Activated T-helper 1 cell treated with anti-CD3 and anti-CD28 coated beads, Interleukin-2, amount 50 U/mL, for 16 hours (primary cell): ENCODE results near the gene ATP10B.

Experiments used
- DNase-seq, 2 donors: peaks; one replicate each; pipeline ENCODE4 v3.0.0-alpha.2; 2020; ENCODE audit warnings: low read depth in 1 of 2, low spot score in 1 of 2

Gene ATP10B

DNA sequence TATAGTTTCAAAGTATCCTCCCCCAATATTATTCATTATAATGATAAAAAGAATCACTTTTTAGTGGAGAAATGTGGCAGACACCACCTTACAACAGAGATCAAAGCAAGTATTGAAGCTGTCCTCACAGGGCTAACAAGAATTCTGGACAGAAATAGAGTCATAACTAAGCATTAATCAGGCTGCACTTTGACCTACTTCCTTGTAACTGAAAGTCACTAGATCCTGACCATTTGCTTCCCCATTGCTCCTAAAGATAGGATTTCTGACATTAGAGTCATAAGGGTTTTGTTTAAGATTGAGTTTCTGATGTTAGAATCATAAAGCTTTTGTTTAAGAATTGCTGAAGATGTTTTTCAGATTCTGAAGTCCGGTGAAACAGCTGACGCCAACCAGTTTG, 159.7 kb downstream of the ATP10B start:
- no peak for DNase-seq

DNA sequence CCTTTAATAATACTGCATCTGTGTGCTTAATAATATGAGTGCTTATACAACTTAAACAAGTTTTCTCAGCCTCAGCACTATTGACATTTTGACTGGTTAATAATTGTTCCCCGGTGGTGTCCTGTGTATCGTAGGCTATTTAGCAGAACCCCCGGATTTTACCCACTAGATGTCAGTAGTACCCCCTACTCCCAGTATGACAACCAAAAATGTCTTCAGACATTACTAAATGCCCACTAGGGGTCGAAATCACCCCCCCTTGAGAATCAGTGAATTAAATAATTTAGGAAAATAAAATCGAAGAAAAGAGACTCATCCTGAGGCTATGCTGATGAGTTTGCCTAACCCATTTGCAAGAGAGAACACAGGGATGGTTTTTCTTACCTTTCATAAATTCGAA, 166.3 kb downstream of the ATP10B start:
- no peak for DNase-seq

DNA sequence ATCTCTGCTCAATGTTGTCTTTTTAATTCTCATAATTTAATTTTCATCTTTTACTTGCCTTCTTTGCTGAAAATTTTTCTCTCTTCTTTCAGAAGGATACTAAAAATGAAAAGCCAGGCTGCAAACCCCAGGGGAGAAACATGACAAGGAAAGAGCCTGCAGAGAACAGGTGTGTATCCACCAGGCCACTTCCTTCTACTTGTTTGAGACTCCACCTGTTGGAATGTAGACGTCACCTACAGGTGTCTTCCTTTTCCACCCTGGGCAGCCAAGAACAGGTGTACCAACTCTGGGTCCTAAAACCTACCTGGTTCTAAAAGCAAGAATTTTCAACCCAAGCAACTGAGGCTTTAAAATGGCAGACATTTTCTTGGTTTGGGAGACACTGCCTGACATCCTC, 166.8 kb downstream of the ATP10B start:
- no peak for DNase-seq

DNA sequence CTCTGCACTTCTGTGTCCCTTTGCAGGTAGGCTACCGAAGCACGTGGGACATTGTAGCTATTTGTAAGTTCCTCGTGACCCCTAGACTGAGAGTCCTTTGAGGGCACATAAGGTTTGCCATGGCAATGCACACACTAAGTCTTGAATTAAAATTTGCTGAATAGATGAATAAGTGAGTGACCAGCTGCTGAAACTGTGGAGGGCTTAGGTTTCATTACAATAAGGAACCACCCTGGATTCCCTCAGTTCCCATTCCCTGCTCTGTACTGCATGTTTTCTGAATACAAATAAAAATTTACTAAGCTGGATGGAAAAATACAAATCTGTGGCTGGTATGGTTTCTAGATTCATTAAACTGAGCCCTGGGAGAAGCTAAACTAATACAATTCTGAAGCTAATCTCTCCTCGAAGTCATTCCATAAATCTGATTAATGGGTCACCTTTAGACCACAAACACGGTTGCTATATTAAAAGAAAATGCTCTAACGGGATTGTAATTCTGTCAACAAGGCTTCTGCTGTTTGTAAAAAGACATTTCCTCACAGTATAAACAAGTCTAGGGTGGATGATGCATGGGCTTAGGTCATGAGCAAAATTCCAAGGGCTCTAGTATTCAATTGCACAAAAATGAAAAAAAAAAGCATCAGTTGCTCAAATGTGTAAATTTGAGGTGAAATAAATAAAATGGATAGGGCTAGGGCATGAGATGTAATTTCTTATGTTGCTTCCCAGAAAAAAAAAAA, 172.3 kb downstream of the ATP10B start:
- DNase-seq = no peak

DNA sequence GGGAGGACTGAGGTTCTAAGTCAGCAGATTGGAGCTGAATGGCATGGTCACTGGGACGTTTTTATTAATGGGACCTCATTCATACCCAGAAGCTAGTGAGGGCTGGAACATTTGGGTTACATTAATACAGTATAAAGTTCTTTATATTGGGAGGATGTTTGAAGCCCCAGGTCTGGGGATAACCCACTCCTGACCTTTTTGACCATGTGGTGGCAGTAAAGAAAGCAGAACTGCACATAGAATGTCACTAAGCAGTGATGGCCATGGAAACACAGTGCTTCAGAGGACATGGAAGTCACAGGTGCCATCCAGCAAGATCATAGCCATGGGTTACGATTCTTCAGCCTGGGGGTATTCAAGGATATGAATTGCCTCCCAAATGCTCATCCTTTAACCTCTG, 176.0 kb downstream of the ATP10B start:
- no peak for DNase-seq

DNA sequence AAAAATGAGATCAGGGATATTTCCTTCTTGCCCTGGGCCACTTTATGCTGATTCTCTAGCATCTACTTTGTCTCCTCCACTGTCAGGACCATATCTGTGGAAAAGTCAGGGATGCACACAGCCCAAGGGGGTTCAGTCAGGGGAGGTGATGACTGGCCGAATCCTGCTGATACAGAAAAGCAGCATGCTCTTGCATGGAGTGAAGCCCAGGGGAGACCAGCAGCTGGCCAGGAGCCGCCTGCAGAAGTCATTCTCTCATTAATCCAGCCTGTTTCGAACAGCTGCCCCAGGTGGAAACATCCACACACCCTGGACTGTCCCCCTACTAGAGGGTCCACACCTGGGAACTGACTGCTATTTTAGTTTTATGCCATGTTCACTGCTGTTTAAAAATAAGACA, 177.1 kb downstream of the ATP10B start:
- no peak for DNase-seq

DNA sequence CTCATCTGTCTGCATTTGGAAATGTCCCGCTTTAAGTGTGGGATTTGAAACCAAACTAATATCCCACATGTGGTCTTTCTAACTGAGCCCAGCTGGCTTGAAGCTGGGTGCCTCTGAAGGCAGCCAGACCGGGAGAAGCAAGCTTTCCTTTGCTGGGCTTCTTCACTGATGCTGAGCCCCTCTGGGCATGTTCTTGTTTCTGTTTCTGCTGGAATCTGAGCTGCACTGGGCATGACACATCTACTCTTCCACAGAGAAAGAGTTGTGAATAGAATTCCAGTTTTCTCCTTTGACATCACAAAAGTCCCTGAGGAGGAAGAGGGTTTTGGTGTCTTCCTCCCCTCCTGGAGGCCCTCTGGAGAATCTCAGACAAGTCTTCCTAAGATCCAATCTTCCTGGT, 179.5 kb downstream of the ATP10B start:
- no peak for DNase-seq

DNA sequence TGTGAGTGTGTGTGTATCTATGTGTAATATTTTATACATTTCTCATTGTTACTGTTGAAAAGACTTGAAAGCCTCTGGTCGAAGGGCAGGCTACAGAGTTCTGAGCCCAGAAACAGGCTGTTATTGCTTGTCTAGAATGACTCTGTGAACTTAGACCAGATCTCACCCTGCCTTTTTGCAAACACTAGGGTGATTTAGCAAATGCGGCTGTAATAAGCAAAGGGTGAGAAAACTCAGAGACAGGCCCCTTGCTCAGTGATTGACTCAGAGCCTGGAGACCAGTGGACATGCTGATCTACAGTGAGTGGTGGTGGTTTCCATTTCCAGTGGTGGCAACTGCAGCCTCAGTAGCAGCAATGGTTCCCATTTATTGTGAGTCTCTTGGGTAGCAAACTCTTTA, 183.7 kb downstream of the ATP10B start:
- DNase-seq = no peak

DNA sequence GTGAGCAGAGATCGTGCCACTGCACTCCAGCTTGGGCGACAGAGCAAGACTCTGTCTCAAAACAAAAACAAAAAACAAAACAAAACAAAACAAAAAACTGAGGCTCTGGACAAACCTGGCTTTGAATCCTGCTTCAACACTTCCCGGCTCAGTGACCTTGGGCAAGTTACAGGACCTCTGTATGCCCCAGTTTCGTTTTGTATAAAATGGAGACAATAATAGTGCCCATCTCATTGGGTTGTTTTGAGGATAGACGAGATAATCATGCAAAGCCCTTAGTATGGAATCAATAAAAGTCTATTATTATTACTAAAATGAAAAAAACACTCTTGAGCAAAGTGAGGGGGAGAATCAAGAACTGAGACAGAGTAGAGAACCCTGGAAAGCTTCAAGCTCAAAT, 184.9 kb downstream of the ATP10B start:
- no peak for DNase-seq

DNA sequence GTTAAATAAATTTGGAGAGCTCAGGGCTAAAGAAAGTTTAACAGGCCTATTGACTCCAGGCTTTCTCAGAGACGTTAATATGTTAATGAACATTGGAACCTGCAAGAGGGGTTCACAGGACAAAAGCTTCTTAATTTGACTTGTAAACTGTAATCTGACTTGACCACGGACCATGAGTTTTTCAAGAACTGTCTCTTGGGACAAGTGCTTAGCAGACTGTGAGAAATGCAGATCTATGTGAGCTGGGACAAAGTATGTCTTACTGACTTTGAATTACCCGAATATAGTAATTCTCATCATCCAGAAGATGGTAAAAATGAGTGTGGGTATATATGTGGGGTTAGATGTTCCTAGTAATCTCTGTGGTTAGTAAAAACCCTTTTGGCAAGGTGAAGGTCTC, 186.6 kb downstream of the ATP10B start:
- no peak for DNase-seq

DNA sequence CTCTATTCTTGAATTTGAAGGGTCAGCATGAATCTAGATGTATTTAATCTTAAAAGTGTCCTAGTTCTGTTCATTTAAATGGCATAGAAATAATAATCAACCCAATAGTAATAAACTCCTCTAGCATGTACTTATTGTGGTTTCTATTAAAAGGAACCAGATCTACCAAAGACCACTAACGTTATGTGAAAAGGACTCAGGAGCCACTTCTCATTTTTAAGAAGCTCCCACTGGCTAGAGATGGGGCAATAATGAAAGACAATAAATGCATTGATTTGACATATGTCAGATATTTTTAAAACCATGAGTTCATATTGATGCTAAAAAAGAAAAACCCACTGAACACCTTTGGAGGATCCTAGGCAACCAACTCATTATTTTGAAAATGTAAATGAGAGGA, 191.9 kb downstream of the ATP10B start:
- DNase-seq = no peak

DNA sequence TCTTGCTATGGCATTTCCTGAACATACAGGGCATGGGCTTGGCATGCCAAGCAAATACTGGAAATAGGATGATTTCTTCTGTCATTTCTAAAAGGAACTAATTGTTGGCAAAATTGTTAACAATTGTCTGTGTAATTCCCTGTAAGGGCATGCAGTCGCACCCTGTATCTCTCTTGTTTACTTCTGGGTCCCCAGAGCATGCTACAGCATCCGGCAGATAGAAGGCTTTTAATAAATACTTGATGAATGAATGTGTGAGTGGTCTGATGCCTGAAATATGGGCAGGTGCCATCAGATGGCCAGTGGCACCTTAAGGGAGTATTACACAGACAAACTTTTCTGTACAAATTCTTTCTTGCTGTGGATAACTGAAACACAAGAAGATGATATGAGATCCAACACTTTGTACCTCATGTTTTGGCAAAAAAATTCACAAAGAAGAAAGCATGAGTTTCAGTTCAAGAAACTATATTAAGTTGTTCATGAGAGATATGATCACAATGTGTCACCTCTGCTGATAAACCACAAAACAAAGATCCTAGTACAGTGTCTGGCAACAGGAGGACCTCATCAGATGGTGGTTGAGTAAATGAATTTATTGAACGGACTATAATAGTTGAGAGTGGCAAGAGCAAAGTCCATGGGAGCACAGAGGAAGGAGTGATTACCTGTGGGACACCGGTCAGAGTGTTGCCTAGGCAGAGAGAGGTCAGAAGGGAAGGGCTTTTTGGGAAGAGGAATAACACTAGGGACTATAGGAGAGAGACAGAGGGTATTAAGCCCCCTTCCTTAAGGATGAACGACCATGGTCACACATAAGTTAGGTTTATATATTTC, 194.2 kb downstream of the ATP10B start:
- no peak for DNase-seq

DNA sequence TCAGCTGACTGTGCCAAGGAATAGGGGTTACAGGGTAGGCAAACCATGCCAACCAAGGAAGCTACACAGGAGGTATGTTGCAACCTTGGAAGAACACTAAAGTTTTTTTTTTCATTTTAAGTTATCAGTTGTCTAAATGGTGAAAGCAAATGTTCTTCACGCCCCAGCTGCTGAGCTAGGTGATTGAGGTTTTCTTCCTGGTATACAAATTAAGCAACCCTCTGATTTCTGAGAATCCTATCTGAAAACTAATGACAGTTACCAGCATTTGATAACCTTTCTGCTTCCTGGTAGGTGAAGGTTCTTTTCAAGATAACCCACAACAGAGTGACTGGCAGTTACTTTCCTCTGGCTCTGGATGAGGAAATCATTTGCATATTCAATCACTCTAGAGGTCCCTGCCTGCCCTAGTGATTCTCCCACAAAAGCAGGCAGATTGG, 194.9 kb downstream of the ATP10B start:
- DNase-seq = no peak

DNA sequence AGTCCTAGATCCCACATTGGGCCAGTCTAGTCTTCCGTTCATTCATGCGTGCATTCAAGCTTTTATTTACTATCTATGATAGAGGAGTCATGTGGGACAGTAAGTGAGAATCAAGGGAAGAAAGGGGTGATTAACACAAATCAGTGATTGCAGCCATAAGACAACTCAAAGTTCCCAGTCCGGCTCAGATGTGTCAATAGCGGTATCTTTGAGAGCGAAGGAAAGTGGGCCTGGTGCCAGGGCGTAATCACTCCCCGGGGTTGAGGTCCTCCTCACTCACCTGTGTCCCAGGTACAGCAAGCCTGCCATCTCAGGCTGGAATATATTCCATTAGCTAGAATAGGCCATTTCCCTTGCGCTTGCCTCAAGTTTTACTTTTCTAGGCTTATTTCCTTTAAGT, 196.3 kb downstream of the ATP10B start:
- no peak for DNase-seq

DNA sequence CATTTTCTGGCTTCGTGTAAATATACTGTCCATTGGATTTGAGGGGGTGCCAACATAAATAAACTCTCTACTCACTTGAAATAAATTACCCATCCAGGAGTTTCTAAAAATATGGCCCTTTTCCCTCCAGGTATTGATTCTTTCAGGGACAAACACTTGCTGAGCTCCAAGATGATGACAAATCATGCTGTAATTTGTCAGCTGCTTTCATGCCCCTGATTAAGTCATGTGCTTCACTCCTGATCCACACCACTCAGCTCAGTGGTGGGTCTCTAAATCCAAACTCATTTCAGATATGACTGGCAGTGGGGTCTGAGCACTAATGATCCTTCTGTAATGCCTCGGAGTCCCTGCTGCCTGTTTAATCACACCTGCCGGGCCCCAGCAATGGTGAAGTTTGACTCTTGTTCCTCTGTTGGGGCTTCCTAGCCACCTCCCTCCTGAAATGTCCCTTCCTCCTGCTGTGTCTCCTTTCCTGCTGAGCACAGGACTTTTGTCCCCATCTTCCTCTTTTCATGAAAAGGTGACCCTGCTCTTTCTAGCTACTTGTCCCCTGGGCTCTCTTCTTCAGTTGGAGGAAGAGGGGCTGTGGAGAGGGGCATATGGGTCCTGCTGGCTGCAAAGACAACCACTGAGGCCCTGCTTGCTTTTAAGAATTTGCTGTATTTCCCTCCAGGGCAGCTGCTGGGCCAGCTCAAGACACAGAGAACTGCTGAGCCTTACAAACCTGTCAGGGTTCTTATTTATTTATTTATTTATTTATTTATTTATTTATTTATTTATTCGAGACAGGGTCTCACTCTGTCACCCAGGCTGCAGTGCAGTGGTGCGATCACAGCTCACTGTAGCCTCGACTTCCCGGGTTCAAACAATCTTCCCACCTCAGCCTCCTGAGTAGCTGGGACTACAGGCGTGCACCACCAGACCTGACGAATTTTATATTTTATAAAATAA, 200.0 kb downstream of the ATP10B start:
- no peak for DNase-seq

DNA sequence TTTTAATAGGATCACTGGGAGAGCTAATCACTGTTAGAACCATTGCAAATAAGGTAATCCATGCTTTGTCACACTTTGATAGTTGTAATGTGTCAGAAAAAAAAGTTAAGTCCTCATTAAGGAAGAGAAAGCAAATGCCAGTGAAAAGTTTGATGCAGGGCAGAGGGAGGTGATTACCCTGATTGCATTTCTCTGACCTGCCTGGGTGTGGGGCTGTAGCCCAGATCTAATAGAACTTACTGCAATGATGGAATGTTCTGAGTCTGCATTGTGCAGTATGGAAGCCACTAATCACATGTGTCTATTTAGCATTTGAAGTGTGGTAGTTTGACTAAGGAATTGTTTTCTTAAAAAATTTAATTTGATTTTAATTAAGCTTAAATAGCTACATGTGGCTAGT, 202.7 kb downstream of the ATP10B start:
- no peak for DNase-seq

DNA sequence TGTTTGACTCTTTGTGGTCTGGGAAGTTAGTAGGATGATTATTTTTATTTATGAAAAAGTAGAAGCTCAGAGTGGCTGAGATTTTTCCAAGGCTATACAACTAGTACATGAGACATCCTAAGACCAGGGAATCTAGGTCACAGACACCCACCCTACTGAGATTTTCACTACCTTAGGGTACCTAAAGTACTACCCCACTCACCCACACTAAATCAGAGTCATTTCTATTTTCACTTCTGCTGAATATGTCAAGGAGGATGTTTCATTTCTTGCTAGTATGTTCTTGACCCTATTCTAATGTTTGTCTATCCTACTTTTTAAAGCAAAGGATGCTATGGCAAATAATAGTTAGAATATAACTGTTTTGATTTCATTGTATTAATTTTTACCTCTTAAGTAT, 206.0 kb downstream of the ATP10B start:
- DNase-seq = no peak

DNA sequence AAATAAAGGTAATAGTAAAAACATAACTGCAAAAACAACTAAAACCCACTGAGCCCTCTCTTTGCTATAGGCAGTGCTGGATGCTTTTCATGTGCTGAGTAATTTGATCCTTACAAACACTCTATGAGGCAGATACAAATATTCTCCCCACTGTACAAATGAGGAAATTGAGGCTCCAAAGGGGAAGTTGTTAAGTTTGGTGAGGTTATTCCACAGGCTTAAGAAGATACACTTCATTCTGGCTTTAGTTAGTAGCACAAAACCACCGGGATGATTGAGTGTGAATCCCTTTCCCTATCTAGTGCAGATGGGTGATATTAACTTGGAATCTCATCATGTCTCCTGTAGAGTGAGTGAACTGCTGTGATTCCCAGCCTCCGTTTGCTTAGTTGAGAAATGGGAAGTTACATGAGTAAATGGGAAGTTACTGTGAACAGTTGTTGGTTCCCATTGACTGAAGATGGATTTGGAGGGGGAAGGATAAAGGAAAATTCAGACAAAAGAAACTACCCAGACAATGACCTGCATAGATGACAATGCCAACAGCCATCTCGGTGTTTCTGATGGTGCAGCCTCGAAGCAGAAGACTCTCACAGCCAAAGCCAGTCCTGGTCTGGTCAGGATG, 208.3 kb downstream of the ATP10B start:
- DNase-seq = no peak

DNA sequence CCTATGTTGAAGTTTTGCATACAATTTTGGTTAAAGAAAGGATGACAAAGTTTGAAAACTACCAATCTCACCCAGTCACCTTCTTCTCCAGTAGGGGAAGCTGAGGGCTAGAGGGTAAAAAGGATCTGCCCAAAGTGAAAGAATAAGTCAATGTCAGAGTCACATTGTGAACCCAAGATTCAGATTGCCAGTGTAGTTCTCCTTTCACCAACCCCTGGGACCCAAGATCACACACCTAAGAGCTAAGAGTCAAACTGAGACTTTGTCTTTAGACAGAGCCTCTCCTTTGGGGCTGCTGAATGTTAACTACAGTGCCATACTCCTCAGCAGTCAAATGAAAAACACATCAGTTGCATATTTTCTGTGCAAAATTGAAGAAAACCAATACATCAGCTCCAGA, 210.6 kb downstream of the ATP10B start:
- no peak for DNase-seq

DNA sequence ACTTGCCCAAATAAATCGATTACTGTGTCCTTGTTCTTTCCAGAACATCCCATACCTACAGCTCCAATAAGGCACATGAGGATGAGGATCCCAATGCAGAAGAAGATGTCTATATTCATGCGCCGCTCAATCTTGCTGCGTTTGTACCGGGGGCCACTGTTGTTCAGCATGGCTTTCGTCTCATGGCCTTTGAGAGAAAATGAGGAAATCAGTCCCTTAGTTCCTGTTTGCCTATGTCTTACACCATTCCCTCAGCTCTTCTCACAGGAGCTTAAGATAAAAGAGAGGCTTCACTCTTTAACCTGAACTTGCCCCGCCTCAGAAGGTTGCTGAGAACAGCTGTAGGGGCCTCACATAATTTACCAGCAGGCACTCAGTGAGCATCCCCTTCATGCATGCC, 211.6 kb downstream of the ATP10B start:
- DNase-seq = no peak

DNA sequence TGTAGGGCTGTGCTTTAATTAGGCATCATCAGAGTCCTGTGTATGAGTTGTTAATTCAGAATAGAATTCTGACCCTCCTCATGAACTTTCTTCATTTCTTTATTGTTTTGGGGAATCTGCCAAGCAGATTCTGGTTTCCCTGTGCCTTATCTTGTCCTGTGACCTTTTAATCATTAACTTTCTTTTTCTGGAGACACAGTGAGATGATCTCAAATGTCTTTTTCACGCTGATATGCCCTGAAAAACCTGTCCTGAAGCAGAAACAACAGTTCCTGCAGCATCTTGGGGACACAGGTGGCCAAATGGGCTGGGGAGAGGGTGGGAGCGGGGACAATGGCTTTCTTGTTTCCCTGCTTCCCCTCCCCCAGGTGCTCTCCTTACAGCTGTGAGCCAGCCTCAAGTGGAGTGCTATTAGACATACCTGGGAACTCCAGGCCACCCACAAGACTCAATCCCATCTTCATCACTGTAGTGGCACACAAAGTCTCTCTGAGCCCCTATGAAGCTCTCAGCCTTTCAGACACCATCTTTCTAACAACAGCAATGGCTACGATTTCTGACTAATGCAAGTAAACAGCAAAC, 213.8 kb downstream of the ATP10B start:
- DNase-seq = no peak
